Endothelial cell of hepatic sinusoid (primary cell): ENCODE measurements around the gene RASL10B.

Experiments
- in situ Hi-C: cut with HindIII; loops from 2 replicates; pipeline ENCODE4 v1.10.0; 2017; ENCODE audit warnings: low sequenced_read_pairs

RASL10B gene

DNA sequence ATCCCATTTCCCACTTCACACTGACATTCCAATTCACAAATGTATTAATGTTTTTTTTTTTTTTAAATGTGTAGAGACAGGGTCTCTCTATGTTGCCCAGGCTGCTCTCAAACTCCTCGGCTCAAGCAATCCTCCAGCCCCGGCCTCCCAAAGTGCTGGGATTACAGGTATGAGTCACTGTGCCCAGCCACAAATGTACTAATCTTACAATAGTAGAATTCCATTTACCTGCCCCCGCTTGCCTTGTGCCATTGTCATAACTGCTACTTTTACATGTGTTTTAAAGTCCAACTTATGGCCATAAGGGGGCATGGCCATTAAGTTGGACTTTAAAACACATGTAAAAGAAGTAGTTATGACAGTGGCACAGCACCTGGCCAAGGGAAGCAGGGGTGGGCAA, 59.4 kb downstream of the RASL10B start:
- in situ Hi-C loops = no loop called here

DNA sequence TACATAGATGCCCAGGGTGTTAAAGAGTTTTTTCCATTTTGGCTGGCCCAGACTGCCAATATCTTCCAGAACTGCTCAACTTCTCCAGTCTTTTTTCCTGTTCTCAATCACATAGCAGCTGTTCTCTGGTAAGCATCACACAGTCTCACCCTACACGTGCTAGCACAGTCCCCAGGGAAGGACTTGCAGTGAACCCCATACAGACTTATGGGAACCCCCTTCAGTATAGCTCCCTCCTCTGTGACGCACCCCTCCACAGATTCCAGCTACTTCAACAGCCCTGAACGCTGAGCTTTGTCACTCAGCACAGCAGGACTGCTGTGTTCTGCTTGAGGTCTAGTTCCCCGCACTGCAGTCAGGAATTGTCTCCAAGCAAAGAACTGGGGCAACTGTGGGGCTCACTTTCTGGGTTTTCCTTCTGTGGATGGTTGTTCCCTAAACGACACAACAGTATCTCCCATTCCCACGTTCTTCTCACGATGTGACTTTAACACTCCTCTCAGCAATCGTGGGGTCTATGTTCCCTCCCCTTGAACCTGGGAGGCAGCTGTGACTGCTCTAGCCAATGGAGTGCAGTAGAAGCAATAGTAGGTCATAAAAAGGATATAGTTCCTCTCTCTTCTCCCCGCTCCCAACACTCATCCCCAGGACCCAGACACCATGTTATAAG, 60.4 kb downstream of the RASL10B start:
- in situ Hi-C loops = no loop called here
